ENCODE results near the gene NLGN1.

- TF ChIP-seq ATF3 (IDR thresholded peaks at IDR 0.05; ENCODE audit: insufficient read depth, low read depth, low read length): no peak
- TF ChIP-seq EZH2 (IDR thresholded peaks at IDR 0.05; ENCODE audit: low read depth, low read length, severe bottlenecking): no peak
- TF ChIP-seq RNF2 (IDR thresholded peaks at IDR 0.05; ENCODE audit: borderline replicate concordance, low read depth, low read length, missing control alignments, poor library complexity, severe bottlenecking): no peak
- TF ChIP-seq CREB1 (IDR thresholded peaks at IDR 0.05): no peak
- TF ChIP-seq POLR2AphosphoS5 (IDR thresholded peaks at IDR 0.05; ENCODE audit: low read depth, low read length): no peak
- TF ChIP-seq CBX5 (IDR thresholded peaks at IDR 0.05; ENCODE audit: low read depth, low read length): no peak
- no peak for TF ChIP-seq CEBPB (IDR thresholded peaks at IDR 0.05; ENCODE audit: low read depth, low read length)
- no peak for TF ChIP-seq RAD21 (IDR thresholded peaks at IDR 0.05 in 1 of 2, conservative IDR thresholded peaks at IDR 0.05 in 1 of 2; ENCODE audit: low read depth in 2 of 2, low read length in 2 of 2)
These were observed 441.1 kb downstream of the NLGN1 start for GRCh38 chr3:173838644-173839043.
